ENCODE measurements around the gene MTHFD1. TPM values are rescaled to one million over a fixed set of nuclear protein-coding genes. Genes with fewer than 3 reads are reported as not detected.

MTHFD1 gene
- total and polyA plus RNA-seq, 9 of the 15 experiments (the other 6 are each of a cell fraction or from before 2014, with no cell fraction given): 66.7 to 158 (median 90.9) TPM

- 0 out of 2 replicates have a peak, but pooled peaks have one; percentile 71 for TF ChIP-seq IRF1 (CRISPR knock-in tag; IDR thresholded peaks at IDR 0.05; ENCODE audit: borderline replicate concordance)
- no peak for TF ChIP-seq NR2C1 (IDR thresholded peaks at IDR 0.05)
- no peak for TF ChIP-seq NR2C1 (tag; IDR thresholded peaks at IDR 0.05)
- TF ChIP-seq ZNF398 (CRISPR knock-in tag; IDR thresholded peaks at IDR 0.05): no peak
- TF ChIP-seq ZBTB9 (CRISPR knock-in tag; IDR thresholded peaks at IDR 0.05): no peak
- no peak for TF ChIP-seq PCBP1 (IDR thresholded peaks at IDR 0.05; ENCODE audit: low read depth, low read length, poor library complexity, severe bottlenecking)
- TF ChIP-seq NUFIP1 (IDR thresholded peaks at IDR 0.05; ENCODE audit: partially characterized antibody): no peak
- peak; percentile 98 for TF ChIP-seq PKNOX1 (IDR thresholded peaks at IDR 0.05)
- peak; percentile 44; the same call in 1 of the 2 replicates for TF ChIP-seq TFAP4 (CRISPR knock-in tag; IDR thresholded peaks at IDR 0.05; ENCODE audit: borderline replicate concordance)
- TF ChIP-seq ESRRA (IDR thresholded peaks at IDR 0.05; ENCODE audit: borderline replicate concordance, low read depth): no peak
- no peak for TF ChIP-seq THAP7 (CRISPR knock-in tag; IDR thresholded peaks at IDR 0.05)
- TF ChIP-seq HEY1 (CRISPR knock-in tag; IDR thresholded peaks at IDR 0.05; ENCODE audit: borderline replicate concordance): no peak
- TF ChIP-seq HOXB6 (CRISPR knock-in tag; IDR thresholded peaks at IDR 0.05; ENCODE audit: borderline replicate concordance): no peak
- no peak for TF ChIP-seq RAD51 (IDR thresholded peaks at IDR 0.05; ENCODE audit: borderline replicate concordance, low read depth)
- peak; percentile 92 for TF ChIP-seq VEZF1 (CRISPR knock-in tag; IDR thresholded peaks at IDR 0.05)
- no peak for TF ChIP-seq MCM5 (IDR thresholded peaks at IDR 0.05; ENCODE audit: low read depth)
- 0 out of 2 replicates have a peak, but pooled peaks have one; percentile 30 for TF ChIP-seq ERF (CRISPR knock-in tag; IDR thresholded peaks at IDR 0.05)
- peak; percentile 74 for TF ChIP-seq USF1 (CRISPR knock-in tag; IDR thresholded peaks at IDR 0.05)
Observed at GRCh38 chr14:64387782-64388532, at the start of gene MTHFD1 (continued).
